GM12891 (cell line): ENCODE results near the gene TARP.

Source experiments
- POLR2A ChIP-seq: IDR thresholded peaks from 2 replicates; pipeline ENCODE4 v1.6.1; 2011; ENCODE audit warnings: low read depth, low read length, control low read depth
- POLR2AphosphoS5 ChIP-seq: IDR thresholded peaks from 2 replicates; pipeline ENCODE4 v1.6.1; 2011; ENCODE audit warnings: low read depth, low read length, control low read depth

GRCh38 chr7:38248069-38248567 lies 25.3 kb downstream of the TARP start:
- TF ChIP-seq POLR2AphosphoS5 (no peak), POLR2A (no peak)
